HEK293T (cell line): Measurements from ENCODE around the gene SMIM41.

ENCODE experiments used
- CTCF ChIA-PET: fragments of 350-600 bp; formaldehyde crosslinking; extraction: SDS; loops from one replicate; lab custom pipeline; 2021; ENCODE audit warnings: antibody characterized with exemption, inconsistent platforms; lab: Yijun Ruan, JAX
- POLR2A ChIA-PET: fragments of 350-600 bp; formaldehyde crosslinking; extraction: SDS; loops from one replicate; lab custom pipeline; 2020; ENCODE audit warnings: antibody characterized with exemption, inconsistent platforms; lab: Yijun Ruan, JAX
- DNase-seq: peaks from one replicate; pipeline ENCODE4 v3.0.0; 2012; ENCODE audit warnings: mixed read lengths; ENCODE audit errors: extremely low spot score
- ARNT ChIP-seq: fragments of 450-650 bp; IDR thresholded peaks from 2 replicates; pipeline ENCODE4 v1.6.1; 2017; ENCODE audit warnings: mild to moderate bottlenecking
- BHLHE40 ChIP-seq: fragments of 450-650 bp; IDR thresholded peaks from 2 replicates; pipeline ENCODE4 v1.6.1; 2016; ENCODE audit warnings: mild to moderate bottlenecking, moderate library complexity, borderline replicate concordance
- CTBP1 ChIP-seq: fragments of 450-650 bp; IDR thresholded peaks from 2 replicates; pipeline ENCODE4 v1.6.1; 2016; ENCODE audit warnings: borderline replicate concordance
- ELF4 ChIP-seq: fragments of 450-650 bp; IDR thresholded peaks from 2 replicates; pipeline ENCODE4 v1.6.1; 2017; ENCODE audit warnings: antibody characterized with exemption
- FOXA1 ChIP-seq: fragments of 450-650 bp; IDR thresholded peaks from 2 replicates; pipeline ENCODE4 v1.6.1; 2016; ENCODE audit warnings: mild to moderate bottlenecking
- FOXK2 ChIP-seq: fragments of 450-650 bp; IDR thresholded peaks from 2 replicates; pipeline ENCODE4 v1.6.1; 2016; ENCODE audit warnings: mild to moderate bottlenecking
- FOXM1 ChIP-seq: fragments of 450-650 bp; IDR thresholded peaks from 2 replicates; pipeline ENCODE4 v1.6.1; 2017; ENCODE audit warnings: mild to moderate bottlenecking, borderline replicate concordance
- HDGF ChIP-seq: fragments of 450-650 bp; IDR thresholded peaks from 2 replicates; pipeline ENCODE4 v1.6.1; 2017; ENCODE audit warnings: antibody characterized with exemption, borderline replicate concordance
- L3MBTL2 ChIP-seq: fragments of 450-650 bp; conservative IDR thresholded peaks from 2 replicates; pipeline ENCODE4 v1.6.1; 2016; ENCODE audit warnings: mild to moderate bottlenecking
- LEF1 ChIP-seq: fragments of 450-650 bp; IDR thresholded peaks from 2 replicates; pipeline ENCODE4 v1.6.1; 2017; ENCODE audit warnings: mild to moderate bottlenecking, borderline replicate concordance
- NFRKB ChIP-seq: fragments of 450-650 bp; IDR thresholded peaks from 2 replicates; pipeline ENCODE4 v1.6.1; 2016; ENCODE audit warnings: mild to moderate bottlenecking, moderate library complexity
- PKNOX1 ChIP-seq: fragments of 450-650 bp; IDR thresholded peaks from 2 replicates; pipeline ENCODE4 v1.6.1; 2016
- SP1 ChIP-seq: fragments of 450-650 bp; IDR thresholded peaks from 2 replicates; pipeline ENCODE4 v1.6.1; 2017
- SUZ12 ChIP-seq: fragments of 450-650 bp; IDR thresholded peaks from 2 replicates; pipeline ENCODE4 v1.6.1; 2016; ENCODE audit warnings: mild to moderate bottlenecking
- TARDBP ChIP-seq: fragments of 450-650 bp; IDR thresholded peaks from 2 replicates; pipeline ENCODE4 v1.6.1; 2016
- ZNF384 ChIP-seq: fragments of 450-650 bp; IDR thresholded peaks from 2 replicates; pipeline ENCODE4 v1.6.1; 2016

SMIM41 gene

GRCh38 chr12:52036587-52037171 lies 42.8 kb upstream of the SMIM41 start:
- ChIA-PET CTCF (no interaction called here), POLR2A (interaction anchor here (0.8 to 1.8 kb wide), 4 partner anchors 9 to 33 kb away, joined by 3 to 4 read pairs (median 3); partner anchors contain the start of gene ATG101)
- DNase-seq: peak; percentile 66
- no peak for TF ChIP-seq FOXK2
- TF ChIP-seq ARNT: no peak
- TF ChIP-seq PKNOX1: no peak
- TF ChIP-seq LEF1: no peak
- TF ChIP-seq CTBP1: no peak
- no peak for TF ChIP-seq HDGF
- no peak for TF ChIP-seq ELF4
- no peak for TF ChIP-seq ZNF384
- TF ChIP-seq SUZ12: no peak
- TF ChIP-seq NFRKB: no peak
- no peak for TF ChIP-seq BHLHE40
- no peak for TF ChIP-seq SP1
- TF ChIP-seq FOXM1: no peak
- TF ChIP-seq TARDBP: no peak
- no peak for TF ChIP-seq FOXA1
- TF ChIP-seq L3MBTL2: no peak

- CTCF ChIA-PET: interaction anchor here (0.9 kb wide), 1 partner anchor 12 kb away, joined by 4 read pairs; no protein-coding TSS in a partner anchor
- TF ChIP-seq BHLHE40 (no peak), FOXM1 (no peak), L3MBTL2 (peak; percentile 80), LEF1 (no peak), HDGF (no peak), SUZ12 (no peak)
- POLR2A ChIA-PET: interaction anchor here (0.8 to 1.8 kb wide), 5 partner anchors 10 to 33 kb away, joined by 3 to 4 read pairs (median 3); partner anchors contain the start of gene ATG101
- peak; percentile 52 for DNase-seq
Measured at GRCh38 chr12:52037248-52037861, 42.1 kb upstream of the SMIM41 start.

- TF ChIP-seq HDGF (no peak), SUZ12 (no peak), PKNOX1 (no peak), L3MBTL2 (no peak), NFRKB (no peak), FOXK2 (no peak), TARDBP (no peak), LEF1 (no peak), ZNF384 (no peak), ELF4 (no peak), FOXA1 (no peak), CTBP1 (no peak), SP1 (no peak), ARNT (no peak)
- no peak for DNase-seq
- POLR2A ChIA-PET: no interaction called here
- CTCF ChIA-PET: interaction anchor here (1.2 to 1.6 kb wide), 2 partner anchors 13 kb away, joined by 5 to 8 read pairs; partner anchors contain the start of gene NR4A1
Measured at GRCh38 chr12:52038447-52038846, 41.1 kb upstream of the SMIM41 start.

GRCh38 chr12:52041035-52041434 lies 38.5 kb upstream of the SMIM41 start:
- CTCF ChIA-PET: no interaction called here
- TF ChIP-seq LEF1: no peak
- TF ChIP-seq TARDBP: no peak
- no peak for TF ChIP-seq FOXA1
- TF ChIP-seq SUZ12: no peak
- TF ChIP-seq FOXM1: no peak
- no peak for TF ChIP-seq ARNT
- no peak for TF ChIP-seq SP1
- no peak for TF ChIP-seq FOXK2
- no peak for TF ChIP-seq L3MBTL2
- TF ChIP-seq BHLHE40: no peak
- no peak for TF ChIP-seq NFRKB
- no peak for TF ChIP-seq ELF4
- no peak for TF ChIP-seq CTBP1
- DNase-seq: no peak
- POLR2A ChIA-PET: no interaction called here

GRCh38 chr12:52041695-52042123 lies 37.8 kb upstream of the SMIM41 start:
- CTCF ChIA-PET: no interaction called here

More at GRCh38 chr12:52041695-52042123, 37.8 kb upstream of the SMIM41 start:
- POLR2A ChIA-PET: no interaction called here
- TF ChIP-seq L3MBTL2 (no peak), SUZ12 (no peak), HDGF (no peak), SP1 (no peak), FOXK2 (no peak), FOXA1 (no peak), PKNOX1 (no peak), CTBP1 (no peak), TARDBP (no peak), BHLHE40 (no peak), NFRKB (no peak), LEF1 (no peak), ZNF384 (no peak), ARNT (no peak), FOXM1 (no peak), ELF4 (no peak)
- no peak for DNase-seq
